Measurements from ENCODE around the gene MAPKBP1. TPM values are rescaled to one million over a fixed set of nuclear protein-coding genes. Genes with fewer than 3 reads are reported as not detected.
A peak's percentile ranks its signal among the peaks of the same experiment; 100 is the strongest.

MAPKBP1 gene
- total RNA-seq, 3 donors from 2014 or later (not counting 1 experiment from before 2014, with no cell fraction given) = 44.8 to 55.4 (median 49.0) TPM

GRCh38 chr15:41866263-41866703 is 92.0 kb downstream of the MAPKBP1 start:
- TF ChIP-seq, protein P1, sequence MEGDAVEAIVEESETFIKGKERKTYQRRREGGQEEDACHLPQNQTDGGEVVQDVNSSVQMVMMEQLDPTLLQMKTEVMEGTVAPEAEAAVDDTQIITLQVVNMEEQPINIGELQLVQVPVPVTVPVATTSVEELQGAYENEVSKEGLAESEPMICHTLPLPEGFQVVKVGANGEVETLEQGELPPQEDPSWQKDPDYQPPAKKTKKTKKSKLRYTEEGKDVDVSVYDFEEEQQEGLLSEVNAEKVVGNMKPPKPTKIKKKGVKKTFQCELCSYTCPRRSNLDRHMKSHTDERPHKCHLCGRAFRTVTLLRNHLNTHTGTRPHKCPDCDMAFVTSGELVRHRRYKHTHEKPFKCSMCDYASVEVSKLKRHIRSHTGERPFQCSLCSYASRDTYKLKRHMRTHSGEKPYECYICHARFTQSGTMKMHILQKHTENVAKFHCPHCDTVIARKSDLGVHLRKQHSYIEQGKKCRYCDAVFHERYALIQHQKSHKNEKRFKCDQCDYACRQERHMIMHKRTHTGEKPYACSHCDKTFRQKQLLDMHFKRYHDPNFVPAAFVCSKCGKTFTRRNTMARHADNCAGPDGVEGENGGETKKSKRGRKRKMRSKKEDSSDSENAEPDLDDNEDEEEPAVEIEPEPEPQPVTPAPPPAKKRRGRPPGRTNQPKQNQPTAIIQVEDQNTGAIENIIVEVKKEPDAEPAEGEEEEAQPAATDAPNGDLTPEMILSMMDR (IDR thresholded peaks at IDR 0.05) = no peak
- Mint-ChIP-seq H3K4me1 (peaks cover 0 to 14% of the 10 kb centered on the region in 2 donors), H3K36me3 (no peaks in the 10 kb centered on the region), H3K9me3 (no peaks in the 10 kb centered on the region), H3K27me3 (ENCODE audit: low read depth in 2 of 2) (no peaks in the 10 kb centered on the region), H3K4me3 (no peak overlapping the region), H3K27ac (no peak overlapping the region)
- H3K27ac ChIP-seq (ENCODE audit: low read length) = no peak overlapping the region
- WGBS (ENCODE audit: insufficient coverage) = 91% methylated on average over 8 of the region's 8 CpGs
- H3K9me3 ChIP-seq (ENCODE audit: control insufficient read depth, insufficient read depth, low read length) = no peaks in the 10 kb centered on the region
- H3K4me1 ChIP-seq (ENCODE audit: control insufficient read depth, insufficient read depth, low read length) = peaks cover 15% of the 10 kb centered on the region
- no peaks in the 10 kb centered on the region for H3K36me3 ChIP-seq (ENCODE audit: control insufficient read depth, insufficient read depth, low read length)
- ATAC-seq (no peak), DNase-seq (no peak)
- no peaks in the 10 kb centered on the region for H3K27me3 ChIP-seq (ENCODE audit: control insufficient read depth, insufficient read depth, low read length)
- no peak overlapping the region for H3K4me3 ChIP-seq (ENCODE audit: low read length)
- intact Hi-C loops (cut with micrococcal nuclease) = no loop called here

GRCh38 chr15:41866872-41867579 is 92.7 kb downstream of the MAPKBP1 start:
- peaks cover 15% of the 10 kb centered on the region for H3K4me1 ChIP-seq (ENCODE audit: control insufficient read depth, insufficient read depth, low read length)
- peak overlapping the region in 1 of 2 donors; percentile 6 for H3K27ac Mint-ChIP-seq

GRCh38 chr15:41868321-41868720 is 94.0 kb downstream of the MAPKBP1 start:
- no peak overlapping the region for H3K4me3 ChIP-seq (ENCODE audit: low read length)
- no peak overlapping the region for H3K4me3 Mint-ChIP-seq
- no peaks in the 10 kb centered on the region for H3K36me3 Mint-ChIP-seq
- 95% methylated on average over 15 of the region's 15 CpGs for WGBS (ENCODE audit: insufficient coverage)
- no peak for ATAC-seq
- H3K27me3 Mint-ChIP-seq (ENCODE audit: low read depth in 2 of 2) = no peaks in the 10 kb centered on the region
- no peaks in the 10 kb centered on the region for H3K36me3 ChIP-seq (ENCODE audit: control insufficient read depth, insufficient read depth, low read length)
- TF ChIP-seq, protein P1 (IDR thresholded peaks at IDR 0.05) = no peak
- intact Hi-C loops (cut with micrococcal nuclease) = no loop called here
- peak overlapping the region in 1 of 2 donors; percentile 17 for H3K27ac Mint-ChIP-seq
- no peaks in the 10 kb centered on the region for H3K9me3 Mint-ChIP-seq
- no peaks in the 10 kb centered on the region for H3K9me3 ChIP-seq (ENCODE audit: control insufficient read depth, insufficient read depth, low read length)
- no peaks in the 10 kb centered on the region for H3K27me3 ChIP-seq (ENCODE audit: control insufficient read depth, insufficient read depth, low read length)
- H3K4me1 Mint-ChIP-seq = peaks cover 0 to 15% of the 10 kb centered on the region in 2 donors
- no peak overlapping the region for H3K27ac ChIP-seq (ENCODE audit: low read length)
- peaks cover 5% of the 10 kb centered on the region for H3K4me1 ChIP-seq (ENCODE audit: control insufficient read depth, insufficient read depth, low read length)
- DNase-seq = no peak

More at GRCh38 chr15:41866872-41867579, 92.7 kb downstream of the MAPKBP1 start:
- WGBS (ENCODE audit: insufficient coverage) = 88% methylated on average over 25 of the region's 25 CpGs
- no peak overlapping the region for H3K4me3 Mint-ChIP-seq
- Histone ChIP-seq H3K27me3 (ENCODE audit: control insufficient read depth, insufficient read depth, low read length) (no peaks in the 10 kb centered on the region), H3K9me3 (ENCODE audit: control insufficient read depth, insufficient read depth, low read length) (no peaks in the 10 kb centered on the region), H3K4me3 (ENCODE audit: low read length) (no peak overlapping the region), H3K27ac (ENCODE audit: low read length) (no peak overlapping the region), H3K36me3 (ENCODE audit: control insufficient read depth, insufficient read depth, low read length) (no peaks in the 10 kb centered on the region)
- DNase-seq (no peak), ATAC-seq (no peak)
- H3K4me1 Mint-ChIP-seq = peaks cover 0 to 15% of the 10 kb centered on the region in 2 donors
- TF ChIP-seq, protein P1 (IDR thresholded peaks at IDR 0.05) = no peak
- no peaks in the 10 kb centered on the region for H3K36me3 Mint-ChIP-seq
- no peaks in the 10 kb centered on the region for H3K9me3 Mint-ChIP-seq
- H3K27me3 Mint-ChIP-seq (ENCODE audit: low read depth in 2 of 2) = no peaks in the 10 kb centered on the region
- intact Hi-C loops (cut with micrococcal nuclease) = no loop called here

Measured in natural killer cell (primary cell).